ENCODE results near the gene ILKAP.

- TF ChIP-seq, protein P1, sequence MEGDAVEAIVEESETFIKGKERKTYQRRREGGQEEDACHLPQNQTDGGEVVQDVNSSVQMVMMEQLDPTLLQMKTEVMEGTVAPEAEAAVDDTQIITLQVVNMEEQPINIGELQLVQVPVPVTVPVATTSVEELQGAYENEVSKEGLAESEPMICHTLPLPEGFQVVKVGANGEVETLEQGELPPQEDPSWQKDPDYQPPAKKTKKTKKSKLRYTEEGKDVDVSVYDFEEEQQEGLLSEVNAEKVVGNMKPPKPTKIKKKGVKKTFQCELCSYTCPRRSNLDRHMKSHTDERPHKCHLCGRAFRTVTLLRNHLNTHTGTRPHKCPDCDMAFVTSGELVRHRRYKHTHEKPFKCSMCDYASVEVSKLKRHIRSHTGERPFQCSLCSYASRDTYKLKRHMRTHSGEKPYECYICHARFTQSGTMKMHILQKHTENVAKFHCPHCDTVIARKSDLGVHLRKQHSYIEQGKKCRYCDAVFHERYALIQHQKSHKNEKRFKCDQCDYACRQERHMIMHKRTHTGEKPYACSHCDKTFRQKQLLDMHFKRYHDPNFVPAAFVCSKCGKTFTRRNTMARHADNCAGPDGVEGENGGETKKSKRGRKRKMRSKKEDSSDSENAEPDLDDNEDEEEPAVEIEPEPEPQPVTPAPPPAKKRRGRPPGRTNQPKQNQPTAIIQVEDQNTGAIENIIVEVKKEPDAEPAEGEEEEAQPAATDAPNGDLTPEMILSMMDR (IDR thresholded peaks at IDR 0.05): no peak
- no peak for TF ChIP-seq POLR2A (IDR thresholded peaks at IDR 0.05)
Observed at GRCh38 chr2:238163481-238164198, 39.9 kb downstream of the ILKAP start.
